Colonic mucosa (tissue), 4 donors: ENCODE results near the gene TIFAB. TPM values are rescaled to one million over a fixed set of nuclear protein-coding genes. Genes with fewer than 3 reads are reported as not detected.

Source experiments
- DNase-seq: peaks from one replicate; pipeline ENCODE4 v3.0.0-alpha.2; 2020
- H3K27ac ChIP-seq: fragments of 200-600 bp; one replicate; pipeline ENCODE4 v1.8.0; 2021
- H3K27me3 ChIP-seq: fragments of 200-600 bp; one replicate; pipeline ENCODE4 v1.8.0; 2021
- H3K36me3 ChIP-seq: fragments of 200-600 bp; one replicate; pipeline ENCODE4 v1.8.0; 2021
- H3K4me1 ChIP-seq: fragments of 200-600 bp; one replicate; pipeline ENCODE4 v1.8.0; 2021; ENCODE audit warnings: mild to moderate bottlenecking
- H3K4me3 ChIP-seq: fragments of 200-600 bp; one replicate; pipeline ENCODE4 v1.8.0; 2021
- H3K9ac ChIP-seq, 2 donors: one replicate each; pipeline ENCODE4 v1.7.0; 2013; ENCODE audit warnings: control low read depth in 2 of 2, low read depth in 2 of 2, low read length in 2 of 2
- H3K9me3 ChIP-seq: fragments of 200-600 bp; one replicate; pipeline ENCODE4 v1.8.0; 2021
- intact Hi-C: fragments of 100-400 bp; cut with DNase I; formaldehyde crosslinking; loops from one replicate; pipeline ENCODE4 v1.14.1; 2022
- total RNA-seq, 2 donors: library from RNA; stranded (reverse); fragmentation: NEBNext Ultra II Directional in 1 of 2; extraction: Animal tissue kit (Norgen Biotek cat#: 25700) in 1 of 2; gene quantifications; one replicate each; pipeline ENCODE4 v1.2.1, GENCODE V29; 2021
- TF ChIP-seq, protein P1 (sequence below): fragments of 200-600 bp; IDR thresholded peaks from one replicate; pipeline ENCODE4 v1.8.0; 2022; ENCODE audit warnings: antibody characterized with exemption, mild to moderate bottlenecking
- donor health status: healthy.
- donor health status: DM: no; HTN: no; CAD: no.
- donor health status: DM: no; HTN: no; CAD: no.

Gene TIFAB
- total RNA-seq, 2 donors from 2014 or later: 0.07 to 0.42 TPM

GRCh38 chr5:135446615-135447014, 5.5 kb downstream of the TIFAB start:
- no peaks in the 10 kb centered on the region for H3K4me1 ChIP-seq
- intact Hi-C loops: no loop called here
- no peaks in the 10 kb centered on the region for H3K27me3 ChIP-seq
- TF ChIP-seq, protein P1, sequence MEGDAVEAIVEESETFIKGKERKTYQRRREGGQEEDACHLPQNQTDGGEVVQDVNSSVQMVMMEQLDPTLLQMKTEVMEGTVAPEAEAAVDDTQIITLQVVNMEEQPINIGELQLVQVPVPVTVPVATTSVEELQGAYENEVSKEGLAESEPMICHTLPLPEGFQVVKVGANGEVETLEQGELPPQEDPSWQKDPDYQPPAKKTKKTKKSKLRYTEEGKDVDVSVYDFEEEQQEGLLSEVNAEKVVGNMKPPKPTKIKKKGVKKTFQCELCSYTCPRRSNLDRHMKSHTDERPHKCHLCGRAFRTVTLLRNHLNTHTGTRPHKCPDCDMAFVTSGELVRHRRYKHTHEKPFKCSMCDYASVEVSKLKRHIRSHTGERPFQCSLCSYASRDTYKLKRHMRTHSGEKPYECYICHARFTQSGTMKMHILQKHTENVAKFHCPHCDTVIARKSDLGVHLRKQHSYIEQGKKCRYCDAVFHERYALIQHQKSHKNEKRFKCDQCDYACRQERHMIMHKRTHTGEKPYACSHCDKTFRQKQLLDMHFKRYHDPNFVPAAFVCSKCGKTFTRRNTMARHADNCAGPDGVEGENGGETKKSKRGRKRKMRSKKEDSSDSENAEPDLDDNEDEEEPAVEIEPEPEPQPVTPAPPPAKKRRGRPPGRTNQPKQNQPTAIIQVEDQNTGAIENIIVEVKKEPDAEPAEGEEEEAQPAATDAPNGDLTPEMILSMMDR: no peak
- H3K4me3 ChIP-seq: no peak overlapping the region
- H3K9me3 ChIP-seq: no peaks in the 10 kb centered on the region
- H3K36me3 ChIP-seq: no peaks in the 10 kb centered on the region
- DNase-seq: no peak
- no peak overlapping the region for H3K27ac ChIP-seq
- no peak overlapping the region for H3K9ac ChIP-seq

DNA sequence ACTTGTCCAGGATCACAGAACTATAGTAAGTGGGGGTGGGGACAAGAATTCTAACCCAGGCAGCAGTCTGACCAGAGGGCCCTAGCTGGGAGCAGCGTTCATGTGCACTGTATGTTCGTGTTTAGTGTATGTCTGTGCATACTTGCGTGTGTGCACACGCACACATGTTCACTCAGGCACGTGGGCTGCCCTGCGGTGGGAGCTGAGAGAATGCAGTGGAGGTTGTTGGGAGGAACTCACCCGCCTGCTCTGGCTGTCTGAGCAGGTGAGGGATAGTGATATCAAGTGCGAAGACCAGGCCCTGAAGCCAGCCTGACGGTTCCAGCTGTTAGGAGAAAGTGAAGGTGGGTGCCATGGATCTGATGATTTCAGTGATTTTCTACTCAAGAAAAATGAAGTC, 5.9 kb downstream of the TIFAB start:
- H3K27me3 ChIP-seq: no peaks in the 10 kb centered on the region
- intact Hi-C loops: no loop called here
- no peak overlapping the region for H3K9ac ChIP-seq
- no peak for DNase-seq
- H3K27ac ChIP-seq: no peak overlapping the region
- H3K4me1 ChIP-seq: no peaks in the 10 kb centered on the region
- no peaks in the 10 kb centered on the region for H3K9me3 ChIP-seq
- TF ChIP-seq, protein P1: no peak
- H3K4me3 ChIP-seq: no peak overlapping the region
- H3K36me3 ChIP-seq: no peaks in the 10 kb centered on the region

DNA sequence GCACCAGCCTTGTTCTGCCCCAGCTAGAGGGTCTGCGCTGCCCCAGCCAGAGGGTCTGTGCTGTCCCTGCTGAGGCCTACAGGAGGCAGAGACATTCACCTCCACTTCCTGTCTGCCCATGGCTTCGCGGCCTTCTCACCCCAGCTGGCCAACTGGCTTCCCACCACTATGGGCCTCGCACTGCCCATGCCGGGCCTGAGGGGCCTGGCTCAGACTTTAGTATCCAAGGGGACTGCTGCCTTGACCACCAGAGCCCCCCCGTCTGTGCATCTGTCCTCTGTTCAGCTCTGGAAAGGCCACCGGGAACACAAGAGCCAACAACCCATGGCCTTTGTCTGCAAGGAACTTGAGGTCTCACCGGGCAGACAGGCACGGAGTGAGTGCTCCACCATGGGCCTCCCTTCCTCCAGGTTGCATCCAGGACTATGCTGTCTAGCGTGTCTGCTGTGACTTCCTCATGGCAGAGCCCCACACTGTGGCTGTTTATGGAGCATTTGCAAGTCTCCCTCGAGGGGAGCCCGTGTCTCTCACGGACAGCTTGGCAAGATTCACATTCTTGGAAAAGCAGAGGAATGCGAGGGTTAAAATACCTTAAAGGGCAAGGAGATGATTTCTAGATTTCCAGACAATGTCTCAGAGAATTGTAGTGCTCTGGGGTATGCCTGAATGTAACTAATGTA, 6.7 kb downstream of the TIFAB start:
- TF ChIP-seq, protein P1: no peak
- H3K9ac ChIP-seq: no peak overlapping the region
- DNase-seq: no peak
- no peaks in the 10 kb centered on the region for H3K27me3 ChIP-seq
- H3K9me3 ChIP-seq: no peaks in the 10 kb centered on the region
- intact Hi-C loops: no loop called here
- no peak overlapping the region for H3K4me3 ChIP-seq
- no peaks in the 10 kb centered on the region for H3K4me1 ChIP-seq
- H3K27ac ChIP-seq: no peak overlapping the region
- no peaks in the 10 kb centered on the region for H3K36me3 ChIP-seq

- no peaks in the 10 kb centered on the region for H3K36me3 ChIP-seq
- H3K4me1 ChIP-seq: no peaks in the 10 kb centered on the region
- no peak overlapping the region for H3K4me3 ChIP-seq
- H3K9me3 ChIP-seq: no peaks in the 10 kb centered on the region
- DNase-seq: no peak
- H3K27me3 ChIP-seq: no peaks in the 10 kb centered on the region
- no peak overlapping the region for H3K9ac ChIP-seq
- H3K27ac ChIP-seq: no peak overlapping the region
- TF ChIP-seq, protein P1: no peak
- intact Hi-C loops: no loop called here
Measured at GRCh38 chr5:135444881-135445280, 7.3 kb downstream of the TIFAB start.

DNA sequence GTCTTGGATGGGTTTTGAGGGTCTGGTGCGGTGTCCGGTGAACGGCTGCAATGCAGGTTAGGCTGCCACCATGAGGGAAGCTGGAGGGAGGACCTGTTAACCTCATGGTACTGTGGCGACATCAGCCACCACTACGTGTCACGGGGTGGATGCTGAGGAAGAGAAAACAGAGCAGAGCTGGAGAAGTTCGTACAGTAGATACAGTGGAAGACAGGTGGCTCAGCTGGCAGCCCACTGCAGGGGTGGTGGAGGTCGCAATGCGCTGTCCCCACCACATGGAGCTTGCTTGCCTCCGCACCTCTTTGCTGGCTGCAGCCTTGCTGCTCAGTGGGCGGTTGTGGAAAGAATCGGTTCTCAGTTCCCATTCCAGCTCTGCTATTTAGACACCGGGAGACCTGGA, 7.8 kb downstream of the TIFAB start:
- TF ChIP-seq, protein P1: no peak
- Histone ChIP-seq H3K27me3 (no peaks in the 10 kb centered on the region), H3K4me3 (no peak overlapping the region), H3K9me3 (no peaks in the 10 kb centered on the region), H3K9ac (no peak overlapping the region), H3K27ac (no peak overlapping the region), H3K36me3 (no peaks in the 10 kb centered on the region), H3K4me1 (no peaks in the 10 kb centered on the region)
- intact Hi-C loops: no loop called here
- no peak for DNase-seq
